Activated T-helper 2 cell treated with anti-CD3 and anti-CD28 coated beads, Interferon-gamma antibody, Interleukin-2, Interleukin-4, amounts not matched to agents 10 μg/mL and 5 μg/mL and 100 μg/mL, durations not matched to agents 14 hours and 24 hours and 36 hours (primary cell): ENCODE measurements around the gene RIN3. TPM values are rescaled to one million over a fixed set of nuclear protein-coding genes. Genes with fewer than 3 reads are reported as not detected.

Experiments used
- DNase-seq: peaks from one replicate; pipeline ENCODE4 v3.0.0; 2021; ENCODE audit warnings: low spot score
- H3K27ac Mint-ChIP-seq: one replicate; pipeline ENCODE4 v1.8.0; 2021; ENCODE audit warnings: mixed read lengths
- H3K27me3 Mint-ChIP-seq: one replicate; pipeline ENCODE4 v1.8.0; 2021; ENCODE audit warnings: low read depth, mixed read lengths
- H3K36me3 Mint-ChIP-seq: one replicate; pipeline ENCODE4 v1.8.0; 2021; ENCODE audit warnings: low read depth, mixed read lengths
- H3K4me1 Mint-ChIP-seq: one replicate; pipeline ENCODE4 v1.8.0; 2021; ENCODE audit warnings: low read depth, mixed read lengths
- H3K4me3 Mint-ChIP-seq: one replicate; pipeline ENCODE4 v1.8.0; 2021; ENCODE audit warnings: low read depth, mild to moderate bottlenecking, moderate library complexity, mixed read lengths
- H3K9me3 Mint-ChIP-seq: one replicate; pipeline ENCODE4 v1.8.0; 2021; ENCODE audit warnings: mixed read lengths
- intact Hi-C: fragments of 100-400 bp; cut with micrococcal nuclease; formaldehyde crosslinking; loops from one replicate; pipeline ENCODE4 v1.15.1; 2023
- total RNA-seq: library from RNA; stranded (reverse); gene quantifications from 2 replicates; pipeline ENCODE4 v1.2.3, GENCODE V29; 2022

The RIN3 gene
- 21.1 and 22.1 TPM in 2 replicates for total RNA-seq

GRCh38 chr14:92513204-92513965 lies at the start of gene RIN3:
Gene RIN3 (plus strand): TSS chr14:92513781. CDS start chr14:92513933, 152 bp downstream.
- DNase-seq, result no peak
- Mint-ChIP-seq H3K36me3 (no peaks in the 10 kb centered on the region), H3K4me1 (peaks cover 14% of the 10 kb centered on the region), H3K4me3 (peak within 1 kb of the TSS; percentile 61), H3K27me3 (peaks cover 55% of the 10 kb centered on the region), H3K9me3 (no peaks in the 10 kb centered on the region), H3K27ac (no peak within 1 kb of the TSS)
- intact Hi-C loops, result no loop called here

DNA sequence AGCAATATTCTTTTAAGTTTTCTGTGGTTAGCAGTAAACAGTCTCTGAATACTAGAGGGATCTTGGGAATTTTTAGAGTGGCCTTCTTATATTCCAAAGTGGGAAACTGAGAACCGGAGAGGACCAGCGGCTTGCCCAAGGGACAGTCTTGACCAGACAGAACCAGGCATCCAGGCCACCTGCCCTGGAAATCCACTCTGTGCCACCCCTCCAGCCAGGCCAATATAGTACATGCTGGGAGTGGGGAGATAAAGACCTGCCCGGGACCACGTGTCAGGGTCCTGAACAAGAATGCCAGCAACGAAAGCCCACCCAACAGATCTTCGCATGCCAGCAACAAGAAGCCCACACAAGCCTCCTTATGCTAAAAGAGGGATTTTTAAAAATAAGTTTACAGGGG lies 49.4 kb upstream of the RIN3 start:
- H3K9me3 Mint-ChIP-seq, result peaks cover 5% of the 10 kb centered on the region
- no peaks in the 10 kb centered on the region for H3K36me3 Mint-ChIP-seq
- H3K27ac Mint-ChIP-seq, result no peak overlapping the region
- intact Hi-C loops, result no loop called here
- no peak overlapping the region for H3K4me3 Mint-ChIP-seq
- H3K27me3 Mint-ChIP-seq, result peaks cover 6% of the 10 kb centered on the region
- DNase-seq, result no peak
- H3K4me1 Mint-ChIP-seq, result peaks cover 3% of the 10 kb centered on the region

- Mint-ChIP-seq H3K4me1 (peaks cover 3% of the 10 kb centered on the region), H3K27ac (no peak overlapping the region), H3K36me3 (no peaks in the 10 kb centered on the region), H3K9me3 (peaks cover 5% of the 10 kb centered on the region), H3K4me3 (no peak overlapping the region), H3K27me3 (peaks cover 6% of the 10 kb centered on the region)
- no peak for DNase-seq
- intact Hi-C loops, result no loop called here
Observed at GRCh38 chr14:92464716-92465115, 48.9 kb upstream of the RIN3 start.

DNA sequence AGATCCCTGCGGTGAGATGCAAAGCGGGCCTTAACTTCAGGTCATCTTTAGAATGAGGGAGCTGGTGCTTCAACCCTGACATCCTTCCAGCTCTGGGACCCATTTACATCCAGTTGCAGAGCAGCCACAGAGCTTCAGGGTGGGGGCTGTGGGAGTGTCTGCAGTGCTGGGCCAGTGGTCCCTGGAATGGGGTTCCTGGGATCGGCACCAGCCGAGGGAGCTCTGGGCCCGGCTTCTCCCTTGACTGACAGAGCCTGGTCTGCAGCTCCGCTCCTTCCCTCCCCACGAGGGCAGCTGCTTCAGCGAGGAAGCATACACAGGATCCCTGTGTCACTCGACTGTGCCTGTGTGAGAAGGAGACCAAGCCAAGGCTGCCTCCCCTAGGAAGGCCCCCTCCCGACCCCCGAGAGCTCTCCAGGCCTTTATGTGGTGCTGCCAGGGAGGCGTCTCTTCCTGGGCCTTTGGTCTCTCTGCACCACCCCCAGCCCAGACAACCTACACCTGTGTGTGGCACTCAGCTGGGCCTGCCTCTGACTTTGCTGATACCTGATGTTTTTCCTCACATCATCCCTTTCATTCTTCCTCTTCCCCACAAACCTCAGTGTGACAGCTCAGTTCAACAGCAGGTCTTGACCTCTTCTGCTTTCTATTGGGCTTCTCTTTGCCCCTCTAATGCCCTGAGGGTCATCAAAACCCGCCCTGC lies 48.1 kb upstream of the RIN3 start:
- no peak overlapping the region for H3K4me3 Mint-ChIP-seq
- H3K9me3 Mint-ChIP-seq, result peaks cover 10% of the 10 kb centered on the region
- H3K36me3 Mint-ChIP-seq, result no peaks in the 10 kb centered on the region
- no peak for DNase-seq
- intact Hi-C loops, result no loop called here
- peaks cover 10% of the 10 kb centered on the region for H3K27me3 Mint-ChIP-seq
- peaks cover 3% of the 10 kb centered on the region for H3K4me1 Mint-ChIP-seq
- H3K27ac Mint-ChIP-seq, result no peak overlapping the region

GRCh38 chr14:92466059-92466458 lies 47.5 kb upstream of the RIN3 start:
- Mint-ChIP-seq H3K4me3 (no peak overlapping the region), H3K9me3 (peaks cover 10% of the 10 kb centered on the region), H3K27ac (no peak overlapping the region), H3K27me3 (peaks cover 10% of the 10 kb centered on the region), H3K4me1 (peaks cover 3% of the 10 kb centered on the region), H3K36me3 (no peaks in the 10 kb centered on the region)
- DNase-seq, result no peak
- intact Hi-C loops, result no loop called here

DNA sequence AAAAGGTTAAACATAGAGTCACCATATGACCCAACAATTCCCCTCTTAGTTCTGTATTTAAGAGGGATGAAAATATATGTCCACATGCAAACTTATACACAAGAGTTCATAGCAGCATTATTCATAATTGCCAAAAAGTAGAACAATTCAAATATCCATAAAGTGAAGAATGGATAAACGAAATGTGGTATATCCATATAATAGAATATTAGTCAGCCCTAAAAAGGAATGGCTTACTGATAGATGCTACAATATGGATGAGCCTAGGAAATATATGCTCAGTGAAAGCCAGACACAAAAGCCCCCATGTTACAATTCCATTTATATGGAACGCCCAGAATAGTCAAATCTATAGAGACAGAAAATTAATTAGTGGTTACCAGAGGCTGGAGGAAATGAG lies 44.1 kb upstream of the RIN3 start:
- H3K36me3 Mint-ChIP-seq, result no peaks in the 10 kb centered on the region
- DNase-seq, result no peak
- intact Hi-C loops, result no loop called here
- H3K9me3 Mint-ChIP-seq, result peaks cover 10% of the 10 kb centered on the region
- H3K4me3 Mint-ChIP-seq, result no peak overlapping the region
- H3K27ac Mint-ChIP-seq, result no peak overlapping the region
- H3K4me1 Mint-ChIP-seq, result no peaks in the 10 kb centered on the region
- peaks cover 4% of the 10 kb centered on the region for H3K27me3 Mint-ChIP-seq

DNA sequence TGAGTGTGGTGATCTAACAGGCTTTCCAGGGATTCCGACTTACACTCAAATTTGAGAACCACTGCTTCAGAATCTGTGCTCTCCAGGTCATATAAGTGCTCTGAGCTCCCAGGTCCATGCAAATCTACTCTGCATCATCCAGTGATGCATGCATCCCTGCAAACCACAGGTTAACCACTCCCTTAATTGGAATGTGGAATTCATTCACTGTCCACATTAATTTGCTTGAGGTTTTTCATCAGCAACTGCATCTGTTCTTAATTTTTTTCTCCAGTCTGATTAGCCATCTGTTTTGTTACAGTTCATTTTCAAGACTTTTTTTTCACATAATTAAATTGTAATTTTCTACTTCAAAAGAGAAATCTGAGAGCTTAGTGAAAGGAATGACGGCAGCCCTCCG lies 43.4 kb upstream of the RIN3 start:
- Mint-ChIP-seq H3K27me3 (peaks cover 4% of the 10 kb centered on the region), H3K4me1 (no peaks in the 10 kb centered on the region), H3K36me3 (no peaks in the 10 kb centered on the region), H3K9me3 (peaks cover 10% of the 10 kb centered on the region), H3K4me3 (no peak overlapping the region), H3K27ac (no peak overlapping the region)
- intact Hi-C loops, result no loop called here
- DNase-seq, result no peak

DNA sequence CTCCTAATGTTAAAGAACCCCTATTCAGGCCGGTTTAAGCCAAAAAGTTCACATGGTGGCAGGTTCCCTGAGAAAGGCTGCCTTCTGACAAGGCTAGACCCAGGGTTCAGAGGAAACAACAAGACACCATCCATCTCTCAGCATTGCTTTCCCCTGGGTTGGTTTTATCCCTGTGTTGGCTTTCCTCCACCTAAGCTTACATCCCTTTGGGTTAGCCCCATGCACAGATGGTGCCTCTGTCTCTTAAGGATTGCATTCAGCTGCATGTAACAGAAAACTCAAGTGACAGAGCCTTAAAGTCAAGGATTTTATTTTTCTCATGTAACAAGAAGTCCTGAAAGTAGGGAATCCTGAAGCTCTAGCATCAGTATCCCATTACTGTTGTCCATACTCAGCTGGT lies 42.8 kb upstream of the RIN3 start:
- DNase-seq, result no peak
- peaks cover 10% of the 10 kb centered on the region for H3K9me3 Mint-ChIP-seq

DNA sequence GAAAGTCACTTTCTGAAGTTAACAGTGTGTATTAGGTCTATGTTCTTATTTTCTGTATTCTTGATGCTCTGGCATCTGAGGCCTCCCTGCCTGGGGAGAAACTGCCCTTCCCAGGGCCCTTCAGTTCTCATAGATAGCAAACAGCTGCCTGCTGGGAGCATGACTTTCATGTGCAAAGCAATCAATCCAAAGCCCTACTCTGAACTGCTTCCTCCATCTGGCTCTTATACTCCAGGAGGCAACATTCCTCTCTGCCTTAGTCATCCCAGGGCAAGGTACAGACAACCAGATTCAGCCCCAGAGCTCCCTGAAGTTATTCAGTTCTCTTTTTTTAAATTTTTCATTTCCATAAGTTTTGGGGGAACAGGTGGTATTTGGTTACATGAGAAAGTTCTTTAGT lies 41.7 kb upstream of the RIN3 start:
- H3K36me3 Mint-ChIP-seq, result no peaks in the 10 kb centered on the region
- H3K9me3 Mint-ChIP-seq, result peaks cover 10% of the 10 kb centered on the region
- intact Hi-C loops, result no loop called here
- no peak for DNase-seq
- H3K4me1 Mint-ChIP-seq, result peaks cover 1% of the 10 kb centered on the region
- H3K27ac Mint-ChIP-seq, result no peak overlapping the region
- no peak overlapping the region for H3K4me3 Mint-ChIP-seq
- peaks cover 6% of the 10 kb centered on the region for H3K27me3 Mint-ChIP-seq

More for the DNA sequence above, 42.8 kb upstream of the RIN3 start:
- Mint-ChIP-seq H3K27ac (no peak overlapping the region), H3K27me3 (peaks cover 6% of the 10 kb centered on the region), H3K36me3 (no peaks in the 10 kb centered on the region), H3K4me1 (peaks cover 1% of the 10 kb centered on the region), H3K4me3 (no peak overlapping the region)
- intact Hi-C loops, result no loop called here

GRCh38 chr14:92472860-92473259 lies 40.7 kb upstream of the RIN3 start:
- Mint-ChIP-seq H3K4me3 (no peak overlapping the region), H3K4me1 (peaks cover 1% of the 10 kb centered on the region), H3K27me3 (peaks cover 8% of the 10 kb centered on the region), H3K9me3 (peaks cover 5% of the 10 kb centered on the region), H3K36me3 (no peaks in the 10 kb centered on the region), H3K27ac (no peak overlapping the region)
- intact Hi-C loops, result no loop called here
- no peak for DNase-seq

DNA sequence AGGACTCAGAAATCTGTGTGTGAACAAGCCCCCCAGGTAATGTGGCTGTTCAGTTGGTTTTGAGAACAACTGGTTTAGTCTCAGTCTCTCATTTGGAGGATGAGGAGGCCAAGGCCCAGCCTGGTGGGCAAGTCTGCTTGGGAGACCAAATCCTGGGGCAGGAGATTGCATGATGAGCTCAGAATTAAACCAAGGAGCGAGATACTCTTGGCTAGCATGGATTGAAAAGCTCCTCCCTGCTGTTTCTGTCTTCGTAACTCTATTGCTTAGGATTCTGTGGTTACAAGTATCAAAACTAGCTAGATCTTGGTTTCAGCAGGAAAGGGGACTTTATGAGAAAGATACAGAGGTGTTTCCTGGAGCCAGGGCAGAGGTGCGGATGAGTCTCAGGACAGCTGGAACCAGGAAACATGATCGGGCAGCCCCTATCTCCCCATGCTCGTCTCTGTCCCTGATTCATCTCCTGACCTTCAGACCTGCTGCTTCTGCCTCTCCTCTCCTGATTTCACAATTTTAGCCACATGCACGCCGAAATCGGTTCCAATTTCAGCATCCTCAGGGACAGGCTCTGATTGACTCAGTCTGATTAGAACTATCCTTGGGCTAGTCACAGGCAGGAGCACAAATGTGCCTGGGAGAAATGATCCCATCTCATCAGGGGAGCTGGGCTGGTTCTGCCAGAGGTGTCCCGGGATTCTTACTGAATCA lies 40.2 kb upstream of the RIN3 start:
- Mint-ChIP-seq H3K9me3 (peaks cover 5% of the 10 kb centered on the region), H3K4me1 (peaks cover 1% of the 10 kb centered on the region), H3K4me3 (no peak overlapping the region), H3K27ac (no peak overlapping the region), H3K36me3 (no peaks in the 10 kb centered on the region), H3K27me3 (peaks cover 8% of the 10 kb centered on the region)
- DNase-seq, result no peak
- intact Hi-C loops, result no loop called here

- intact Hi-C loops, result no loop called here
- Mint-ChIP-seq H3K36me3 (no peaks in the 10 kb centered on the region), H3K27me3 (peaks cover 12% of the 10 kb centered on the region), H3K4me1 (peaks cover 1% of the 10 kb centered on the region), H3K4me3 (no peak overlapping the region), H3K27ac (no peak overlapping the region), H3K9me3 (peaks cover 8% of the 10 kb centered on the region)
- no peak for DNase-seq
Observed at GRCh38 chr14:92473969-92474535, 39.5 kb upstream of the RIN3 start.
